GM23248 (cell line): ENCODE data around the gene THADA.

ENCODE experiments used
- EZH2 ChIP-seq: fragments of 200-600 bp; sonication (generic); IDR thresholded peaks from 2 replicates; pipeline ENCODE4 v1.6.1; 2018; ENCODE audit warnings: antibody characterized with exemption, mild to moderate bottlenecking; ENCODE audit not compliant: insufficient read depth, poor library complexity, severe bottlenecking
- EZH2phosphoT487 ChIP-seq: fragments of 200-600 bp; sonication (generic); IDR thresholded peaks from 2 replicates; pipeline ENCODE4 v1.6.1; 2018; ENCODE audit warnings: antibody characterized with exemption, moderate library complexity, mild to moderate bottlenecking, low read depth; ENCODE audit not compliant: insufficient read depth

DNA sequence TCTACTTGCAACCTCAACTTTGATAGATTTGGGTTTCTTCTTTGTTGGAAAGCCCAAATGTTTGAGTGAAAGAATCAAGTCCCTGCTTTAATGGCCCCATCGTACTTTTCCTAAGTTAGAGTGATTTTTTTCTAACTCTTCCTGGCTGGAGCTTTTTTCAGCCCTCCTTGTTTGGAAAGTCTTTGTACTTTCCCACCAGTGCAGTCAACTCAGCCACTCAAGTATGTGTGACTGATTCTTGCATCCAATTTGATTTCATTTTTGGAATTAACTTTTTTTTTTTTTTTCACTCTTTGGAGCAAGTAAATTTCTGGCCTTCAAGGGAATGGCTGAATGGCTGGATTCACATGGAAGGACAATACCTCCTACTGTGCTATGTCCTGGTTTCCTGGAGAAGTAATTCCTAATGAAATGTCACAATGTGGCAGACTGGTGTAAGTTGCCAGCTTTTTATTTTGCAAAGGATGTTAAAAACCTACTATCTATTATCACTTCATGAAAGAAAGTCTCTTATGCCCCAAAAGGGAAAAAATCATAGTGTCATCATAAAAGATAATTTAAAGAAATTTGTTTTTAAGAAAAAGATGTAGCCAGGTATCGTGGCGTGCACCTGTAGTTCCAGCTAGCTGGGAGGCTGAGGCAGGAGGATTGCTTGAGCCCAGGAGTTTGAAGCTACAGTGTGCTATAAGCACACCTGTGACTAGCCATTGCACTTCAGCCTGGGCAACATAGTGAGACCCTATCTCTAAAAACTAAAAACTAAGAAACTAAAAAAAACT, 293.5 kb downstream of the THADA start:
- TF ChIP-seq EZH2 (no peak), EZH2phosphoT487 (no peak)
